OCI-LY7 (cell line): ENCODE results near the gene EPHB1.

ENCODE experiments used
- CTCF ChIP-seq: fragments of 200-600 bp; sonication (generic); conservative IDR thresholded peaks from 2 replicates; pipeline ENCODE4 v1.5.1; 2014; ENCODE audit warnings: mild to moderate bottlenecking, antibody characterized with exemption, low read length, moderate library complexity, mixed read lengths
- EZH2phosphoT487 ChIP-seq: fragments of 200-600 bp; sonication (generic); IDR thresholded peaks from 2 replicates; pipeline ENCODE4 v1.6.1; 2018; ENCODE audit warnings: low read depth, borderline replicate concordance, mild to moderate bottlenecking, mixed run types, antibody characterized with exemption, low read length, moderate library complexity, mixed read lengths

GRCh38 chr3:134952371-134952770 lies 157.3 kb downstream of the EPHB1 start:
- TF ChIP-seq CTCF (no peak), EZH2phosphoT487 (no peak)
